ENCODE measurements around the gene TRIM44.
A peak's percentile ranks its signal among the peaks of the same experiment; 100 is the strongest.

GRCh38 chr11:35615921-35616900 is 46.4 kb upstream of the TRIM44 start:
- TF ChIP-seq HCFC1 (IDR thresholded peaks at IDR 0.05; ENCODE audit: low read length), result no peak
- TF ChIP-seq, protein P1, sequence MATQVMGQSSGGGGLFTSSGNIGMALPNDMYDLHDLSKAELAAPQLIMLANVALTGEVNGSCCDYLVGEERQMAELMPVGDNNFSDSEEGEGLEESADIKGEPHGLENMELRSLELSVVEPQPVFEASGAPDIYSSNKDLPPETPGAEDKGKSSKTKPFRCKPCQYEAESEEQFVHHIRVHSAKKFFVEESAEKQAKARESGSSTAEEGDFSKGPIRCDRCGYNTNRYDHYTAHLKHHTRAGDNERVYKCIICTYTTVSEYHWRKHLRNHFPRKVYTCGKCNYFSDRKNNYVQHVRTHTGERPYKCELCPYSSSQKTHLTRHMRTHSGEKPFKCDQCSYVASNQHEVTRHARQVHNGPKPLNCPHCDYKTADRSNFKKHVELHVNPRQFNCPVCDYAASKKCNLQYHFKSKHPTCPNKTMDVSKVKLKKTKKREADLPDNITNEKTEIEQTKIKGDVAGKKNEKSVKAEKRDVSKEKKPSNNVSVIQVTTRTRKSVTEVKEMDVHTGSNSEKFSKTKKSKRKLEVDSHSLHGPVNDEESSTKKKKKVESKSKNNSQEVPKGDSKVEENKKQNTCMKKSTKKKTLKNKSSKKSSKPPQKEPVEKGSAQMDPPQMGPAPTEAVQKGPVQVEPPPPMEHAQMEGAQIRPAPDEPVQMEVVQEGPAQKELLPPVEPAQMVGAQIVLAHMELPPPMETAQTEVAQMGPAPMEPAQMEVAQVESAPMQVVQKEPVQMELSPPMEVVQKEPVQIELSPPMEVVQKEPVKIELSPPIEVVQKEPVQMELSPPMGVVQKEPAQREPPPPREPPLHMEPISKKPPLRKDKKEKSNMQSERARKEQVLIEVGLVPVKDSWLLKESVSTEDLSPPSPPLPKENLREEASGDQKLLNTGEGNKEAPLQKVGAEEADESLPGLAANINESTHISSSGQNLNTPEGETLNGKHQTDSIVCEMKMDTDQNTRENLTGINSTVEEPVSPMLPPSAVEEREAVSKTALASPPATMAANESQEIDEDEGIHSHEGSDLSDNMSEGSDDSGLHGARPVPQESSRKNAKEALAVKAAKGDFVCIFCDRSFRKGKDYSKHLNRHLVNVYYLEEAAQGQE (IDR thresholded peaks at IDR 0.05; ENCODE audit: low read depth, low read length), result no peak
- TF ChIP-seq, protein P2, sequence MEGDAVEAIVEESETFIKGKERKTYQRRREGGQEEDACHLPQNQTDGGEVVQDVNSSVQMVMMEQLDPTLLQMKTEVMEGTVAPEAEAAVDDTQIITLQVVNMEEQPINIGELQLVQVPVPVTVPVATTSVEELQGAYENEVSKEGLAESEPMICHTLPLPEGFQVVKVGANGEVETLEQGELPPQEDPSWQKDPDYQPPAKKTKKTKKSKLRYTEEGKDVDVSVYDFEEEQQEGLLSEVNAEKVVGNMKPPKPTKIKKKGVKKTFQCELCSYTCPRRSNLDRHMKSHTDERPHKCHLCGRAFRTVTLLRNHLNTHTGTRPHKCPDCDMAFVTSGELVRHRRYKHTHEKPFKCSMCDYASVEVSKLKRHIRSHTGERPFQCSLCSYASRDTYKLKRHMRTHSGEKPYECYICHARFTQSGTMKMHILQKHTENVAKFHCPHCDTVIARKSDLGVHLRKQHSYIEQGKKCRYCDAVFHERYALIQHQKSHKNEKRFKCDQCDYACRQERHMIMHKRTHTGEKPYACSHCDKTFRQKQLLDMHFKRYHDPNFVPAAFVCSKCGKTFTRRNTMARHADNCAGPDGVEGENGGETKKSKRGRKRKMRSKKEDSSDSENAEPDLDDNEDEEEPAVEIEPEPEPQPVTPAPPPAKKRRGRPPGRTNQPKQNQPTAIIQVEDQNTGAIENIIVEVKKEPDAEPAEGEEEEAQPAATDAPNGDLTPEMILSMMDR (IDR thresholded peaks at IDR 0.05 in 2 of 3, conservative IDR thresholded peaks at IDR 0.05 in 1 of 3; ENCODE audit: control insufficient read depth in 2 of 3, extremely low read depth in 1 of 3, insufficient read depth in 1 of 3, low read depth in 3 of 3, low read length in 3 of 3), result peak; percentile 53 to 75 (median 55); a peak in 4 of 6 replicates
- no peak for TF ChIP-seq BRCA1 (IDR thresholded peaks at IDR 0.05; ENCODE audit: low read depth, low read length)
- TF ChIP-seq SP1 (IDR thresholded peaks at IDR 0.05; ENCODE audit: low read depth, low read length), result no peak
- no peak for TF ChIP-seq RELA (IDR thresholded peaks at IDR 0.05; ENCODE audit: borderline replicate concordance, partially characterized antibody)
- no peak for TF ChIP-seq PRDM15 (CRISPR knock-in tag; IDR thresholded peaks at IDR 0.05)
- TF ChIP-seq GABPA (IDR thresholded peaks at IDR 0.05; ENCODE audit: low read depth), result no peak
- no peak for TF ChIP-seq CBX5 (IDR thresholded peaks at IDR 0.05; ENCODE audit: low read depth)
- TF ChIP-seq TAF1 (IDR thresholded peaks at IDR 0.05; ENCODE audit: borderline replicate concordance, low read depth, low read length), result no peak
- TF ChIP-seq, protein P3, sequence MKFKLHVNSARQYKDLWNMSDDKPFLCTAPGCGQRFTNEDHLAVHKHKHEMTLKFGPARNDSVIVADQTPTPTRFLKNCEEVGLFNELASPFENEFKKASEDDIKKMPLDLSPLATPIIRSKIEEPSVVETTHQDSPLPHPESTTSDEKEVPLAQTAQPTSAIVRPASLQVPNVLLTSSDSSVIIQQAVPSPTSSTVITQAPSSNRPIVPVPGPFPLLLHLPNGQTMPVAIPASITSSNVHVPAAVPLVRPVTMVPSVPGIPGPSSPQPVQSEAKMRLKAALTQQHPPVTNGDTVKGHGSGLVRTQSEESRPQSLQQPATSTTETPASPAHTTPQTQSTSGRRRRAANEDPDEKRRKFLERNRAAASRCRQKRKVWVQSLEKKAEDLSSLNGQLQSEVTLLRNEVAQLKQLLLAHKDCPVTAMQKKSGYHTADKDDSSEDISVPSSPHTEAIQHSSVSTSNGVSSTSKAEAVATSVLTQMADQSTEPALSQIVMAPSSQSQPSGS (IDR thresholded peaks at IDR 0.05; ENCODE audit: low read length), result no peak
- no peak for TF ChIP-seq SRF (IDR thresholded peaks at IDR 0.05; ENCODE audit: low read depth in 2 of 2, low read length in 2 of 2)
